NCI-H748 (cell line): ENCODE results near the gene IGFBP5.

Experiments used
- DNase-seq: peaks from one replicate; lab custom pipeline; 2025; ENCODE audit not compliant: unreplicated experiment; lab: John Stamatoyannopoulos, UW

Gene IGFBP5

GRCh38 chr2:216715402-216715974 is 20.1 kb upstream of the IGFBP5 start:
- DNase-seq = no peak

GRCh38 chr2:216714376-216714775 is 19.0 kb upstream of the IGFBP5 start:
- DNase-seq = no peak

GRCh38 chr2:216713691-216714336 is 18.5 kb upstream of the IGFBP5 start:
- no peak for DNase-seq

GRCh38 chr2:216711348-216711747 is 16.0 kb upstream of the IGFBP5 start:
- no peak for DNase-seq

- no peak for DNase-seq
These were observed 15.4 kb upstream of the IGFBP5 start for GRCh38 chr2:216710551-216711301.

GRCh38 chr2:216702756-216703155 is 7.4 kb upstream of the IGFBP5 start:
- DNase-seq = no peak

- no peak for DNase-seq
These were observed 6.2 kb upstream of the IGFBP5 start for GRCh38 chr2:216701544-216701943.

GRCh38 chr2:216700781-216701180 is 5.4 kb upstream of the IGFBP5 start:
- DNase-seq = peak; percentile 37

- peak; percentile 91 for DNase-seq
These were observed 4.8 kb upstream of the IGFBP5 start for GRCh38 chr2:216700088-216700567.

GRCh38 chr2:216698895-216699294 is 3.5 kb upstream of the IGFBP5 start:
- peak; percentile 94 for DNase-seq

- no peak for DNase-seq
These were observed 2.9 kb upstream of the IGFBP5 start for GRCh38 chr2:216698293-216698692.

GRCh38 chr2:216696751-216697560 is 1.6 kb upstream of the IGFBP5 start:
- peak; percentile 28 for DNase-seq

- DNase-seq = no peak
These were observed 972 bp upstream of the IGFBP5 start for GRCh38 chr2:216696321-216696720.

GRCh38 chr2:216694826-216695217 is 527 bp downstream of the IGFBP5 start:
- DNase-seq = peak; percentile 63

GRCh38 chr2:216694082-216694825 is 1.1 kb downstream of the IGFBP5 start:
- peak; percentile 86 for DNase-seq

- peak; percentile 70 for DNase-seq
These were observed 1.8 kb downstream of the IGFBP5 start for GRCh38 chr2:216693414-216694080.

GRCh38 chr2:216692636-216693413 is 2.5 kb downstream of the IGFBP5 start:
- DNase-seq = peak; percentile 98

GRCh38 chr2:216690853-216691741 is 4.3 kb downstream of the IGFBP5 start:
- DNase-seq = peak; percentile 91
